AG04450 (cell line): Measurements from ENCODE around the gene PRDM8. TPM values are rescaled to one million over a fixed set of nuclear protein-coding genes. Genes with fewer than 3 reads are reported as not detected.

Experiments used
- CTCF ChIA-PET: fragments of 300-600, 350-600 bp; formaldehyde crosslinking; extraction: SDS; loops from one replicate; lab custom pipeline; 2022; ENCODE audit warnings: antibody characterized with exemption, inconsistent platforms; lab: Charles Lee
- POLR2A ChIA-PET: fragments of 350-600 bp; formaldehyde crosslinking; extraction: SDS; loops from one replicate; lab custom pipeline; 2021; ENCODE audit warnings: antibody characterized with exemption, inconsistent platforms; lab: Yijun Ruan, JAX
- DNase-seq: peaks from one replicate; pipeline ENCODE4 v3.0.0-alpha.2; 2011; ENCODE audit warnings: low read depth, low spot score
- H3K27ac ChIP-seq: one replicate; pipeline ENCODE4 v1.5.1; 2012; ENCODE audit warnings: low read depth, low read length, control low read depth
- H3K27me3 ChIP-seq: one replicate; pipeline ENCODE4 v1.6.0; 2012; ENCODE audit warnings: low read length; ENCODE audit not compliant: control insufficient read depth, insufficient read depth
- H3K4me3 ChIP-seq: 2 replicates; pipeline ENCODE4 v1.5.1; 2011; ENCODE audit warnings: mild to moderate bottlenecking, low read depth, low read length, control low read depth
- H3K9me3 ChIP-seq: 2 replicates; pipeline ENCODE4 v1.5.1; 2012; ENCODE audit warnings: low read length; ENCODE audit not compliant: control insufficient read depth, insufficient read depth
- polyA plus RNA-seq: library from polyadenylated mRNA; depleted of rRNA; stranded (reverse); fragments of >200 nt; gene quantifications from 2 replicates; pipeline ENCODE4 v1.2.3, GENCODE V29; 2011; rRNA removed
- TF ChIP-seq, protein P1 (sequence below): IDR thresholded peaks from 2 replicates; pipeline ENCODE4 v1.5.1; 2011; ENCODE audit warnings: low read depth, low read length, control low read depth, inconsistent platforms

The PRDM8 gene
- polyA plus RNA-seq, 1 experiment: 12.8 TPM

DNA sequence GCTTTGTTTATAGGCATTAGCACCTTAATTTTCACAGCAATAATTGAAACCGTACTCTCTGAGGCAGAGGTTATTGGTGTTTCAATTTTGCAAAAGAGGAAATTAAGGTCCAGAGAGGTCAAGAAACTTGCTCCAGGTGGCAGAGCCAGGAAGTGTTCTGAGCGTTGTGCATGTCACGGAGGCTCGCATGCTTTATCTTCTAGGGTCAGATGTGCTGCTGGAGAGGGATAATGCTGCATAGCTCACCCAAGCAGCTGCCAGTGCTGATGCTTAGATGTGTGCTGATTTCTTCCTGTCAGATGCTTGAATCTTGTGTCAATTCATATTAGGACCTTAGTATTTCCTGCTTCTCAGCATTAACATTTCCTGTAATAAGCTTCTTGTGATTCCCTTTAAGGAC, 56.2 kb downstream of the PRDM8 start:
- TF ChIP-seq, protein P1, sequence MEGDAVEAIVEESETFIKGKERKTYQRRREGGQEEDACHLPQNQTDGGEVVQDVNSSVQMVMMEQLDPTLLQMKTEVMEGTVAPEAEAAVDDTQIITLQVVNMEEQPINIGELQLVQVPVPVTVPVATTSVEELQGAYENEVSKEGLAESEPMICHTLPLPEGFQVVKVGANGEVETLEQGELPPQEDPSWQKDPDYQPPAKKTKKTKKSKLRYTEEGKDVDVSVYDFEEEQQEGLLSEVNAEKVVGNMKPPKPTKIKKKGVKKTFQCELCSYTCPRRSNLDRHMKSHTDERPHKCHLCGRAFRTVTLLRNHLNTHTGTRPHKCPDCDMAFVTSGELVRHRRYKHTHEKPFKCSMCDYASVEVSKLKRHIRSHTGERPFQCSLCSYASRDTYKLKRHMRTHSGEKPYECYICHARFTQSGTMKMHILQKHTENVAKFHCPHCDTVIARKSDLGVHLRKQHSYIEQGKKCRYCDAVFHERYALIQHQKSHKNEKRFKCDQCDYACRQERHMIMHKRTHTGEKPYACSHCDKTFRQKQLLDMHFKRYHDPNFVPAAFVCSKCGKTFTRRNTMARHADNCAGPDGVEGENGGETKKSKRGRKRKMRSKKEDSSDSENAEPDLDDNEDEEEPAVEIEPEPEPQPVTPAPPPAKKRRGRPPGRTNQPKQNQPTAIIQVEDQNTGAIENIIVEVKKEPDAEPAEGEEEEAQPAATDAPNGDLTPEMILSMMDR: no peak
- Histone ChIP-seq H3K9me3 (no peaks in the 10 kb centered on the region), H3K27me3 (no peaks in the 10 kb centered on the region), H3K27ac (no peak overlapping the region), H3K4me3 (no peak overlapping the region)
- no peak for DNase-seq
- ChIA-PET CTCF (interaction anchor here (0.7 to 2.3 kb wide), 3 partner anchors 12 to 943 kb away, joined by 3 to 7 read pairs (median 6); no protein-coding TSS in a partner anchor), POLR2A (interaction anchor here (0.5 to 0.6 kb wide), 2 partner anchors 13 to 17 kb away, joined by 4 to 5 read pairs; partner anchors contain the start of gene FGF5)

Other genes with a start within 250 kb of the PRDM8 start
- 87.7 and 105 TPM in 2 replicates for gene ANTXR2, start 124.3 kb upstream of the PRDM8 start, polyA plus RNA-seq
- 39.9 and 40.7 TPM in 2 replicates for gene FGF5, start 69.2 kb downstream of the PRDM8 start, polyA plus RNA-seq
- 1.4 and 1.9 TPM in 2 replicates for gene CFAP299, start 138.2 kb downstream of the PRDM8 start, polyA plus RNA-seq